Measurements from ENCODE around the gene WDR43. TPM values are rescaled to one million over a fixed set of nuclear protein-coding genes. Genes with fewer than 3 reads are reported as not detected.

The WDR43 gene
- total RNA-seq, 6 experiments from 2014 or later: 67.8 to 81.1 (median 71.4) TPM

- no peak overlapping the region for H3K4me3 Mint-ChIP-seq
- H3K36me3 Mint-ChIP-seq (ENCODE audit: low read depth): peaks cover 63% of the 10 kb centered on the region
- H3K27me3 Mint-ChIP-seq (ENCODE audit: insufficient read depth): 0 out of 2 replicates have a peak, but pooled peaks cover 4% of the 10 kb centered on the region
- no peak for DNase-seq
- H3K9me3 Mint-ChIP-seq: peaks cover 7% of the 10 kb centered on the region; the same call in 1 of the 2 replicates
- H3K27ac Mint-ChIP-seq: no peak overlapping the region
- no peak for TF ChIP-seq CTCF (IDR thresholded peaks at IDR 0.05)
- H3K4me1 Mint-ChIP-seq (ENCODE audit: low read depth): peaks cover 3% of the 10 kb centered on the region
Observed at GRCh38 chr2:28944535-28945248, 50.2 kb downstream of the WDR43 start.

- peaks cover 7% of the 10 kb centered on the region for H3K9me3 Mint-ChIP-seq
- peaks cover 3% of the 10 kb centered on the region; the same call in 1 of the 2 replicates for H3K27me3 Mint-ChIP-seq (ENCODE audit: insufficient read depth)
- peaks cover 33% of the 10 kb centered on the region for H3K4me1 Mint-ChIP-seq (ENCODE audit: low read depth)
- TF ChIP-seq CTCF (IDR thresholded peaks at IDR 0.05): no peak
- H3K36me3 Mint-ChIP-seq (ENCODE audit: low read depth): peaks cover 57% of the 10 kb centered on the region
- no peak for DNase-seq
- H3K27ac Mint-ChIP-seq: no peak overlapping the region
- no peak overlapping the region for H3K4me3 Mint-ChIP-seq
Observed at GRCh38 chr2:28948160-28948559, 53.7 kb downstream of the WDR43 start.

GRCh38 chr2:28949190-28949589 lies 54.7 kb downstream of the WDR43 start:
- TF ChIP-seq CTCF (IDR thresholded peaks at IDR 0.05): no peak
- Mint-ChIP-seq H3K4me1 (ENCODE audit: low read depth) (peaks cover 33% of the 10 kb centered on the region), H3K9me3 (peaks cover 7% of the 10 kb centered on the region), H3K36me3 (ENCODE audit: low read depth) (peaks cover 48% of the 10 kb centered on the region), H3K4me3 (no peak overlapping the region), H3K27ac (no peak overlapping the region), H3K27me3 (ENCODE audit: insufficient read depth) (peaks cover 3% of the 10 kb centered on the region; the same call in 1 of the 2 replicates)
- no peak for DNase-seq

GRCh38 chr2:28949617-28950305 lies 55.3 kb downstream of the WDR43 start:
- DNase-seq: no peak
- peaks cover 33% of the 10 kb centered on the region for H3K4me1 Mint-ChIP-seq (ENCODE audit: low read depth)
- peaks cover 44% of the 10 kb centered on the region for H3K36me3 Mint-ChIP-seq (ENCODE audit: low read depth)
- H3K27me3 Mint-ChIP-seq (ENCODE audit: insufficient read depth): peaks cover 3% of the 10 kb centered on the region; the same call in 1 of the 2 replicates
- peaks cover 7% of the 10 kb centered on the region for H3K9me3 Mint-ChIP-seq
- H3K4me3 Mint-ChIP-seq: no peak overlapping the region
- no peak for TF ChIP-seq CTCF (IDR thresholded peaks at IDR 0.05)
- H3K27ac Mint-ChIP-seq: peak overlapping the region; percentile 45

- peaks cover 6% of the 10 kb centered on the region; the same call in 1 of the 2 replicates for H3K27me3 Mint-ChIP-seq (ENCODE audit: insufficient read depth)
- H3K27ac Mint-ChIP-seq: no peak overlapping the region
- no peak overlapping the region for H3K4me3 Mint-ChIP-seq
- no peak for TF ChIP-seq CTCF (IDR thresholded peaks at IDR 0.05)
- H3K4me1 Mint-ChIP-seq (ENCODE audit: low read depth): peaks cover 33% of the 10 kb centered on the region
- H3K9me3 Mint-ChIP-seq: peaks cover 7% of the 10 kb centered on the region
- H3K36me3 Mint-ChIP-seq (ENCODE audit: low read depth): peaks cover 35% of the 10 kb centered on the region
- DNase-seq: no peak
Observed at GRCh38 chr2:28950941-28951630, 56.6 kb downstream of the WDR43 start.
